Fibroblast of upper back skin (primary cell): ENCODE measurements around the gene FBXO17.
A peak's percentile ranks its signal among the peaks of the same experiment; 100 is the strongest.
"Not testable (repeated sequence)": the region's sequence is repeated elsewhere in the genome, so short reads cannot be mapped to it uniquely, and the experiment has no call there.

ENCODE experiments used
- DNase-seq: peaks from one replicate; pipeline ENCODE4 v3.0.0-alpha.2; 2013

The FBXO17 gene

GRCh38 chr19:38979812-38980211 lies 4.3 kb upstream of the FBXO17 start:
- no peak for DNase-seq

DNA sequence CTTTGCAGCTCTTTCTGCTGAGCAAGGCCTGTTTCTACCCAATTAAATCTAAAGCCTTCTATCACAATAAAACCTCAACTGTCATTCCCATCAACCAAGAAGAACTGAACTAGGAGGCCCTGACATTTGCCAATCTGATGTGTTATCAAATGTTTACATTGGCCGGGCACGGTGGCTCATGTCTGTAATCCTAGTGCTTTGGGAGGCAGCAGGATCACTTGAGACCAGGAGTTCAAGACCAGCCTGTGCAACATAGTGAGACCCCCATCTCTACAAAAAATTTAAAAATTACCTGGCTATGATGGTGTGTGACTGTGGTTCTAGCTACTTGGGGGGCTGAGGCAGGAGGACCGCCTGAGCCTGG lies 2.8 kb upstream of the FBXO17 start:
- DNase-seq = no peak

- peak; percentile 48 for DNase-seq
Measured at GRCh38 chr19:38977445-38978325, 2.1 kb upstream of the FBXO17 start.

DNA sequence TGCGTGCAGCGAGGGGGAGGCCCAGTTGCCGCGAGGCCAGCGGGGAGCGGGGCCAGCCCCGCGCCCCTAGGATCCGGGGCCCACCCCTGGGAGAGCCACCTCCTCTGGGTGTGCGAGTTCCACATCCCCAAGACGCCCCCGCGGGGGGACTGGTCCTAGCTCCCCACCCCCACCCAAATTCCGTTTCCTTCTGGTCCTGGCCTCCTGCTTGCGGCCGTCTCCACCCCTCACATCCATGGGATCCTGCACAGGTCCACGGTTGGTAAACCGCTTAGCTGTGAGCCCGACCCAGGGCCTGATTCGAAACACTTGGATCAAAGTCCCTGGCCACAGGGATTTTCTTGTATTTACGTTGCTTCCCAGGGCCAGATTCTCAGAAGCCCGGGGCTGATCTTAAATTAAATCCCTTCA lies 324 bp upstream of the FBXO17 start:
- no peak for DNase-seq

GRCh38 chr19:38974624-38975213 lies 823 bp downstream of the FBXO17 start:
- DNase-seq = no peak

DNA sequence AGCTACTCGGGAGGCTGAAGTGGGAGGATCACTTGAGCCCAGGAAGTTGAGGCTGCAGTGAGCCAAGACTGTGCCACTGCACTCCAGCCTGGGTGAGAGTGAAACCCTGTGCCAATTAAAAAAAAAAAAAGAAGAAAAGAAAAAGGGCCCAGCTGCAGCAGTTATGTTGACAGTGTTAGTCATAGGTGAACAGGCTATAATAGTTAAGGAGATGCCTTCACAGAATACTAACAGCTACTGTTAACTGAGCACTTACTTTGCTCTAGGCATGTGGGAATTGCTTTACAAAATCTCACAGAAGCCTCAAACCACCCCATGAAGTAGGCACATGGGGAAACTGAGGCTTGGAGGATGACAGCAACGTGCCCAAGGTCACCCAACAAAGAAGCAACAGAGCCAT lies 3.9 kb downstream of the FBXO17 start:
- DNase-seq = no peak

- no peak for DNase-seq
Measured at GRCh38 chr19:38970664-38971532, 4.6 kb downstream of the FBXO17 start.

DNA sequence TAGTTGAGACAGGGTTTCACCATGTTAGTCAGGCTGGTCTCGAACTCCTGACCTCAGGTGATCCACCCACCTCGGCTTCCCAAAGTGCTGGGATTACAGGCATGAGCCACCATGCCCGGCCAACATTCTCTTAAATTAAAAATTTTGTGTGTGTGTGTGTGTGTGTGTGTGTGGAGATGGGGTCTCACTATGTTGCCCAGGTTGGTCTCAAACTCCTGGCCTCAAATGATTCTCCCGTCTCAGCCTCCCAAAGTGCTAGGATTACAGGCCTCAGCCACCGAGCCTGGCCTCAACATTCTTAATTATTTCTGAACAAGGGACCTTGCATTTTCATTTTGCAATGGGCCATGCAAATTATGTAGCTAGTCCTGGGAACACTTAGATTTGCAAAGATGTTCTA lies 9.4 kb downstream of the FBXO17 start:
- not testable (repeated sequence) for DNase-seq

- DNase-seq = no peak
Measured at GRCh38 chr19:38964738-38965137, 10.8 kb downstream of the FBXO17 start.

GRCh38 chr19:38959618-38960017 lies 15.9 kb downstream of the FBXO17 start:
- DNase-seq = no peak

DNA sequence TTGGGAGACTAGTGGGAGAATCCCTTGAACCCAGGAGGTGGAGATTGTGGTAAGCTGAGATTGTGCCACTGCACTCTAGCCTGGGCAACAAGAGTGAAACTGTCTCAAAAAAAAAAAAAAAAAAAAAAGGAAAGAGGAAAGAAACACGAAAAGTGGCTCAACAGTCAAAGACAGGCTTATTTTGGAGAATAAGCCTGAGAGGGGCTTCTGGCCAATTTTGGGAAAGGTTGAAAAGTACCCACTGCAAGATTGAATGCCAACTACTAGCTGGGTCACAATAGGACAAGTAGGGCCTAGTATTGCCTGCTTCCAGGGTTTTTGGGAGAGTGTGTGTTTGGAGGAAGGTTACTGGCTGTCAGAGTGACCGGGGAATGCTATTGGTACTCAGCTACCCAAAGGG lies 17.2 kb downstream of the FBXO17 start:
- DNase-seq = no peak

GRCh38 chr19:38956264-38956663 lies 19.3 kb downstream of the FBXO17 start:
- DNase-seq = no peak

- DNase-seq = no peak
Measured at GRCh38 chr19:38953677-38954076, 21.9 kb downstream of the FBXO17 start.

- no peak for DNase-seq
Measured at GRCh38 chr19:38952395-38953165, 23.0 kb downstream of the FBXO17 start.

GRCh38 chr19:38951187-38951586 lies 24.4 kb downstream of the FBXO17 start:
- DNase-seq = no peak

DNA sequence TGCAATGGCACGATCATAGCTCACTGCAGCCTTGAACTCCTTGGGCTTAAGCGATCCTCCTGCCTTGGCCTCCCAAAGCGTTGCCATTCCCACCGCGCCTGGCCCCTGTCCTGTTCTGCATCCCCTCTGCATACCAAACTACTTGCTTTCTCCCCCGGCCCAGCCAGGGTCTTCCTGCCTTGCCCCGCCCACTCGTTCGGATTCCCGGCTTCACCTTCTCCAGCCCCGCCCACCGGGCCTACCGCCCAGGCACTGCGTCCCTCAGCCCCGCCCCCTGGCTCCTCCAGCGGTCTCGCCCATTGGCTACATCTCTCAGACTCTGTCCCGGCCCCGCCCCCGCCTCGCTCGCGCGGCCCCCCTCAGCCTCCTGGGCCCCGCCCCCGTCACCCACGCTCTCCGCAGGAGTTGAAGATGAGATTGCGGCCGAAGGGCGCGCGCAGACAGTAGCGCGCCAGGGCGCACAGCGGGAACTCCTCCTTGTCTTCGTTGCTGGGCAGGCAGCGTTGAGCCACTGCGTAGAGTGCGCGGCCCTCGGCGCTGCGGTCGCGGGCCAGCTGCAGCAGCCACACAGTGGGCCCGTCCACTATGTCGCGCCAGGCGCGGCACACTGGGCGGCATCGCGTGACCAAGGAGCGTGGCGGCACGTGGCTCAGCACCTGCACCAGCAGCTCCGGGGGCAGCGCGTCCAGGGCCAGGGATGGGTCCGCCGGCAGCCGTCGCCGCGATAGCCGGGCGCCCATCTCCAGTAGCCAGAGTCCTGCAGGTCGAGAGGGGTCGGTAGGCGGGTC lies 25.8 kb downstream of the FBXO17 start:
- peak; percentile 77 for DNase-seq

- no peak for DNase-seq
Measured at GRCh38 chr19:38946229-38947010, 29.1 kb downstream of the FBXO17 start.

DNA sequence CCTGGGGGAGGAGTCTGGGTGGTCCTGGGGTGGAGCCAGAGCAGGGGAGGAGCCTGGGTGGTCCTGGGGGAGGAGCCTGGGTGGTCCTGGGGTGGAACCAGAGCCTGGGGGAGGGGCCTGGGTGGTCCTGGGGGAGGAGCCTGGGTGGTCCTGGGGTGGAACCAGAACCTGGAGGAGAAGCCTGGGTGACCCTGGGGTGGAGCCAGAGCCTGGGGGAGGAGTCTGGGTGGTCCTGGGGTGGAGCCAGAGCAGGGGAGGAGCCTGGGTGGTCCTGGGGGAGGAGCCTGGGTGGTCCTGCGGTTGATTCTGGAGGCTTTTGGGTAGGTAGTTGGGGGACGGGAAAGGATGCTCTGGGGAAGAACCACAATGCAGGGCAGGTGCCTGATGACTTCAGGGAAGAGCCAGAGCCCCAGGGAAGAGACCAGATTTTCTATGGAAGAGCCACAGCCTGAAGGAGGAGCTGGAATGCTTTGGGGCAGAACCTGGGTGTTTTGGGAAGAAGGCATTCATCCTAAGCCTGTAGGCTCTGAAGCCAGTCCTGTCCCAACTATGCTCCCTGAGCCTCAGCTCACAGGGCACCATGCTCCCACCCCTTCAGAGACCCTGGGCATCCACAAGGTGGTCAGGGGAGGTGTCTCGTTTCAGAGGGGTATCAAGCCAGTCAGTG lies 29.8 kb downstream of the FBXO17 start:
- DNase-seq = no peak

DNA sequence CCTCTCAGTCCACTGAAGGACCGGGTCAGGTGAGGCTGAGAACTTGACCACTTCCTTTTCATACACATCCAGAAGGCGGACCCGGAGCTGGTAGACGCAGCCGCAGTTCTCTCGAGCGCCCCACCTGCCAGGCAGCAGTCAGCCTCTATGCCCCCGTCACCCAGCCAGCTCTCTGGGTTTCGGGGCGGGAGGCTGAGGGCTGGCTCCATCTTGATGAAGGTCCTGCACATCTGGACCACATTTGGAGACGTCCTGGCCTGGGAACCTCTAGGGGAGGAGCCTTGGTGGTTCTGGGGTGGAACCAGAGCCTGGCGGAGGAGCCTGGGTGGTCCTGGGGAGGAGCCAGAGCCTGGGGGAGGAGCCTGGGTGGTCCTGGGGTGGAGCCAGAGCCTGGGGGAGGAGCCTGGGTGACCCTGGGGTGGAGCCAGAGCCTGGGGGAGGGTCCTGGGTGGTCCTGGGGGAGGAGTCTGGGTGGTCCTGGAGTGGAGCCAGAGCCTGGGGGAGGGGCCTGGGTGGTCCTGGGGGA lies 30.5 kb downstream of the FBXO17 start:
- DNase-seq = no peak

DNA sequence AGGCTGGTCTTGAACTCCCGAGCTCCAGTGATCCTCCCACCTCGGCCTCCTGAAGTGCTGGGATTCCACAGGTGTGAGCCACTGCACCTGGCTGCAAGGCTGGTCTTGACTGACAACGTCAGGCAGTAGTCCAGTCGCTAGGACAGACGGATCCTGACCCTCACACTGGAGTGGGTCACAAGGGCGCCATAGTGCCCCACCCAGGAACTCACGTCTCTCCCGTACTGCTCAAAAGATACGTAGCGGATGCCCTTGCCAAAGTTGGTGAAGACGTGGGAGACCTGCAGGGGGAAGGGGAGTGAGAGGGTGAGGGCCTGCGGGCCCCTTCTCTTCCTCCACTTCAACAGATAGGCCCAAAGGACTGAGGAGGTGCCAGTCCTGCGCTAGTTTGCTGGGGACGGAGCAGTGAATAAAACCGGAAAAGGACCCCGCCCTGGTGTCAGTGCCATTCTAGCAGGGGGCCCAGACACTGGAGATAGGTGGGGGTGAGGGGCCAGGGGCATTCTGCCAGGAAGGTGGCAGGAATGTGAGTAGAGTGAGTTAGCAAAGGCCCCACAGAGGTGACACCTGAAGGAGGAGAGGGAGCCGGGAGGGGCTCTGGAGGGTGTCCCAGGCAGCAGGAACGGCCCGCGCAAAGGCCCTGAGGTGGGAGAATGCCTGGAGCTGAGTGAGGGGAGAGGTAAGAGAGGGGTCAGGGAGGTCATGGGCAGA lies 32.9 kb downstream of the FBXO17 start:
- DNase-seq = no peak
